Skeletal muscle satellite cell (primary cell): ENCODE results near the gene OOEP.

Experiments used
- H3K27me3 ChIP-seq: 2 replicates; pipeline ENCODE4 v1.7.0; 2013; ENCODE audit warnings: low read length; ENCODE audit not compliant: control insufficient read depth, insufficient read depth
- H3K36me3 ChIP-seq: 2 replicates; pipeline ENCODE4 v1.7.0; 2013; ENCODE audit warnings: mild to moderate bottlenecking, control low read depth, low read length; ENCODE audit not compliant: insufficient read depth
- H3K4me1 ChIP-seq: 2 replicates; pipeline ENCODE4 v1.7.0; 2013; ENCODE audit warnings: low read length; ENCODE audit not compliant: control insufficient read depth, insufficient read depth
- H3K4me2 ChIP-seq: 2 replicates; pipeline ENCODE4 v1.7.0; 2013; ENCODE audit warnings: mild to moderate bottlenecking, low read length
- H3K4me3 ChIP-seq: 2 replicates; pipeline ENCODE4 v1.7.0; 2013; ENCODE audit warnings: low read length
- H3K9ac ChIP-seq: 2 replicates; pipeline ENCODE4 v1.7.0; 2013; ENCODE audit warnings: mild to moderate bottlenecking, low read depth, low read length, moderate library complexity
- H3K9me3 ChIP-seq: replicated peaks from 2 replicates; pipeline ENCODE4 v1.7.0; 2013; ENCODE audit warnings: mild to moderate bottlenecking, control low read depth, low read length

Gene OOEP

DNA sequence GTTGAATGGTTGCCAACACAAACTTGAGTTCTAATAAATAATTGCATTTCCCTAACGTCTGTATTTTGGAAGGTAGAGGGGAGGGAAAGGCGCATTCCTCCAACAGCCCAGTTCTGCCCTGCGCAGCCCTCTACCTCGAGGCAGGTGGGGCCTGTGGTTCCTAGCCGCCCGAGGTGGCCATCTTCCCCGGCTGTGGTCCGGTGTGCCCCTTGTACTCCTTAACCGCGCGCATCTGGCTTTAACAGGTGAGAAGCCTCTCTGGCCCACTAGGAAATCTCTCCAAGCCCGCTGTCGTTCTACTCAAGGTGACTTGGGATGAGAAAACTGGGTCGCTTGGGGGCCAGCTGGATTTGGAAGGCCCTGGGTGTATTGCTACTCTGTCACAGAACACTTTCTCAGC lies 5.6 kb downstream of the OOEP start:
- Histone ChIP-seq H3K9me3 (no peaks in the 10 kb centered on the region), H3K9ac (no peak overlapping the region), H3K36me3 (no peaks in the 10 kb centered on the region)

GRCh38 chr6:73363537-73363875 lies 6.2 kb downstream of the OOEP start:
- no peak overlapping the region for H3K4me2 ChIP-seq
- H3K4me1 ChIP-seq, result no peaks in the 10 kb centered on the region
- H3K9ac ChIP-seq, result no peak overlapping the region
- no peak overlapping the region for H3K4me3 ChIP-seq
- H3K9me3 ChIP-seq, result no peaks in the 10 kb centered on the region
- no peaks in the 10 kb centered on the region for H3K36me3 ChIP-seq
- peaks cover 8% of the 10 kb centered on the region for H3K27me3 ChIP-seq

More for the DNA sequence above, 5.6 kb downstream of the OOEP start:
- Histone ChIP-seq H3K27me3 (peaks cover 12% of the 10 kb centered on the region), H3K4me1 (no peaks in the 10 kb centered on the region), H3K4me3 (no peak overlapping the region), H3K4me2 (no peak overlapping the region)

DNA sequence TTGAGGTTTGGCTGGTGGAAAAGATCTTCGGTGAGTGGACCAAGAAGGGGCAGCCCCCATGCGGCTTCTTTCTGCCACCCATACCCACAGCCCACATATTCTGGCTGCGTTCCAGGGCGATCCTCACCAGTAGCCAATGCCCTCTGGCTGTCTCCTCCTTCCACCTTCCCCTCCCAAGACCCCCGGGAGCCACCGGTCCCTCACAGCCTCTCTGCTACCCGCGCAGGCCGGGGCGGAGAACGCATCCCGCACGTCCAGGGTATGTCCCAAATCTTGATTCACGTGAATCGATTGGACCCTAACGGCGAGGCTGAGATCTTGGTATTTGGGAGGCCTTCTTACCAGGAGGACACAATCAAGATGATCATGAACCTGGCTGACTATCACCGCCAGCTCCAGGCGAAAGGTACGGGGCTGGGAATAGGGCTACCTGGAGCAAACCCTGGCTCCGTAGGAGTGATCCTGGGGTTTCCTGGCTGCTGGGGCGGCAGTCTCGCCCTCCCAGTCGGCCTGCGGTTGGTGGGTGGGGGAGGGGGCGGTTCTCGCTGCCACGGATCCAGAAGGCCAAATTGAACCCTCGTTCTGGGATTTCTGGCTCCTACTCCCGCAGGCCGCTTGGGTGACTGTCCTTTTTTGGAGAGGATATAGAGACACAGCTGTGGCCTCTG lies 6.7 kb downstream of the OOEP start:
- no peak overlapping the region for H3K9ac ChIP-seq

GRCh38 chr6:73362358-73362757 lies 7.3 kb downstream of the OOEP start, which contains the start of gene KHDC3L:
KHDC3L (plus strand) TSS chr6:73362658; CDS start chr6:73362730, 72 bp downstream.
- Histone ChIP-seq H3K4me3 (no peak within 1 kb of the TSS), H3K9ac (no peak within 1 kb of the TSS), H3K9me3 (no peaks in the 10 kb centered on the region), H3K4me1 (no peaks in the 10 kb centered on the region), H3K36me3 (no peaks in the 10 kb centered on the region), H3K27me3 (no peaks in the 10 kb centered on the region), H3K4me2 (no peak within 1 kb of the TSS)

More for the DNA sequence above, 6.7 kb downstream of the OOEP start:
- Histone ChIP-seq H3K27me3 (peaks cover 3% of the 10 kb centered on the region), H3K9me3 (no peaks in the 10 kb centered on the region), H3K4me3 (no peak overlapping the region), H3K36me3 (no peaks in the 10 kb centered on the region), H3K4me2 (no peak overlapping the region), H3K4me1 (no peaks in the 10 kb centered on the region)

DNA sequence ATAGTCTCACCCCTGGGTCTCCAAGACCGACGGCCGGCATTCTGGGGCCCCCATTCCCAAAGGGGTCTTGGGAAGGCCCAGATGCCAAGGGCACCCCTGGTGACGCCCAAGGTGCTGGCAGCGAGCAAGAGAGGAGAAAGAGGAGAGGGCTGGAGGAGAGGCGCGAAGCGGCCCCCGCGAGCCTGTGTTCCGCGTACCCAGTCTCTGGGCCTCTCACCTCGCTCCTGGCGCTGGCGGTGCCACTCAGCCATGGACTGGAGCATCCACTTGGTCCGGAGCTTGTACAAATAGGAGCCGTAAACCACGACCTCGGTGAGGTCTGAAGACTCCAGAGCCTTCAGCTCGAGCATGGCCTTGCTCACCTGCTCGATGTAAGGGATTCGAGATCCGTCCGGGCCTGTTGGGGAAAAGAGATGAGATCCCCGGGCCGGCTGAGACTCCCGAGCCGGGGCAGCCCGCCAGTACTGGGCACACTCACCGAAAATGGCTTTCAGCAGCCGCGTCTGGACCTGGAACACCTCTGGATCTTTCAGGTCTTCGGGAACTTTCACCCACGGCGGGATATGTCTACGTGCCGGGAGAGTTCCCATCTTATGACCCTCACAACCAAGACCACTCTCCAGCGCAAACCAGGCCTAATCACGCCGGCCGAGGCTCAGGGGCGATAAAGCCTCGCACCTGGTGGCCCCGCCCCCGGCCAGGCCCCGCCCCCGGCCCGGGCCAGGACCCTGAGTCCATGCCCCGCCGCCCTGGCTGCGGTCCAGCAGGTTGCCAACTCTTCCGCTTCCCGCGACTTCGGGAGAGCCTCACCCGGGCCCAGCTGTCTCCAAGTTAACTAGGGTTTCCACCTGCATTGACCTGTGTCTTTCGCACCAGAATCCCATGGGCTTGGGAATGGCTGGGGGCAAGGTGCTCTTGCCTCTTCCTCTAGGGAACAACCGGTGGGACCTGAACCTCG lies 15.8 kb downstream of the OOEP start, which contains the start of gene DPPA5:
Gene DPPA5, minus strand, starts transcription at position 641 of the 958 bp plus-strand sequence. Its CDS starts 51 bp downstream, at position 590.
- no peaks in the 10 kb centered on the region for H3K9me3 ChIP-seq
- peaks cover 6% of the 10 kb centered on the region for H3K27me3 ChIP-seq
- no peak within 1 kb of the TSS for H3K4me3 ChIP-seq
- no peak within 1 kb of the TSS for H3K4me2 ChIP-seq
- H3K36me3 ChIP-seq, result no peaks in the 10 kb centered on the region
- H3K4me1 ChIP-seq, result no peaks in the 10 kb centered on the region
- no peak within 1 kb of the TSS for H3K9ac ChIP-seq

DNA sequence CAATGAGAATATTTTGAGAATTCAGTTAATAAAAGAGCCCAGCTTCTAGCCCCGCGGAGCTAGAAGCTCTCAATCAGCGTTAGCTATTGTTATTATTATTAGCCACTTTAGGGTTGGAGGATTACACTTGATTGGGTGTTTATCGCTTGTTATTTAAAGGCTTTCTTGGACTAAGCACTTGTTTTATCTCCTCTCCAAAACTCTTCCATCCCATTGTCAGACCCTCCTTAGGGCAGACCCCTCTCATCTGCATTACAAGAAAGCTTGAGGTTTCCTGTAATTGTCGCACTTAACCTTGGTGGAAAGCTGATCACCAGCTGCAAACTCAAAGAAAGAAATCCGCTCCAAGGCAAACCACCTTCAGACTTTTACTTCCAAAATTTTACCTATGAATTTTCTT lies 20.4 kb downstream of the OOEP start:
- Histone ChIP-seq H3K9ac (no peak overlapping the region), H3K4me2 (no peak overlapping the region), H3K36me3 (no peaks in the 10 kb centered on the region), H3K4me1 (no peaks in the 10 kb centered on the region), H3K9me3 (no peaks in the 10 kb centered on the region), H3K27me3 (peaks cover 14% of the 10 kb centered on the region), H3K4me3 (no peak overlapping the region)

- H3K4me3 ChIP-seq, result no peak overlapping the region
- no peaks in the 10 kb centered on the region for H3K9me3 ChIP-seq
- no peaks in the 10 kb centered on the region for H3K4me1 ChIP-seq
- no peaks in the 10 kb centered on the region for H3K36me3 ChIP-seq
- no peak overlapping the region for H3K4me2 ChIP-seq
- H3K27me3 ChIP-seq, result peaks cover 14% of the 10 kb centered on the region
- no peak overlapping the region for H3K9ac ChIP-seq
Measured at GRCh38 chr6:73348550-73349204, 21.0 kb downstream of the OOEP start.

DNA sequence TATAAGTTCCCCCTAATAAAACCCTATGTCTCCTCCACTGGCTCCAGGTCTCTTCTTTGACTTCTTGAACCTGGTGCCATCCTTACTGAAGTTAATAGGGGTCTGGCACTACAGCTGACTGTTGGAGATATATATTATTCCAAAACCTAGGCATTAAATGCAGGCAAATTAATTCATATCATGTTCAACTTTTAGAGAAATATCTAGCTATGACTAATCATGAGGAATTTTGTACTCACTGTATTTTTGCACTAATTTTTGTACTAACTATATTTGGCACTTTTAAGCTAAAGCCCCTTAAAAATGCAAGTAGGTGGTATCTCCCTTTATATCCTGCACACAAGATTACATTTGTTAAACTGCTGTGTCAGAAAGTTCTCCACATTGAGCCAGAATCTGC lies 26.5 kb downstream of the OOEP start:
- Histone ChIP-seq H3K27me3 (peaks cover 12% of the 10 kb centered on the region), H3K9ac (no peak overlapping the region)

DNA sequence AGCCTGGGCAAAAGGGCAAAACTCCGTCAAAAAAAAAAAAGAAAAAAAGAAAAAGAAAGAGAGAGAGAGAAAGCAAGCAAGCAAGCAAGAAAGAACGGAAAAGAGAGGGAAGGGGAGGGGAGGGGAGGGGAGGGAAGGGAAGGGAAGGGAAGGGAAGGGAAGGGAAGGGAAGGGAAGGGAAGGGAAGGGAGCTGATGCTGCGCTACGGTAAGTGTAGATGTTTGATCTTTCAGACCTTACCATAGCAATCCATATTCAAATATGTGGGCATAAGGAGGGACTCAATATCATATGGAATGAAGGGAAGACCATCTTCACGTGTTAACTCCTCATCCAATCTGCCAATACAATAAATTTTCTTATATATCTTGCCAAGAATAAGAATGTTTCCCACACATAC lies 27.5 kb downstream of the OOEP start:
- no peaks in the 10 kb centered on the region for H3K4me1 ChIP-seq
- H3K4me2 ChIP-seq, result no peak overlapping the region
- H3K9ac ChIP-seq, result no peak overlapping the region
- no peak overlapping the region for H3K4me3 ChIP-seq
- H3K9me3 ChIP-seq, result no peaks in the 10 kb centered on the region
- peaks cover 12% of the 10 kb centered on the region for H3K27me3 ChIP-seq
- H3K36me3 ChIP-seq, result no peaks in the 10 kb centered on the region

More for the DNA sequence above, 26.5 kb downstream of the OOEP start:
- H3K9me3 ChIP-seq, result no peaks in the 10 kb centered on the region
- no peak overlapping the region for H3K4me2 ChIP-seq
- H3K4me3 ChIP-seq, result no peak overlapping the region
- H3K36me3 ChIP-seq, result no peaks in the 10 kb centered on the region
- no peaks in the 10 kb centered on the region for H3K4me1 ChIP-seq

DNA sequence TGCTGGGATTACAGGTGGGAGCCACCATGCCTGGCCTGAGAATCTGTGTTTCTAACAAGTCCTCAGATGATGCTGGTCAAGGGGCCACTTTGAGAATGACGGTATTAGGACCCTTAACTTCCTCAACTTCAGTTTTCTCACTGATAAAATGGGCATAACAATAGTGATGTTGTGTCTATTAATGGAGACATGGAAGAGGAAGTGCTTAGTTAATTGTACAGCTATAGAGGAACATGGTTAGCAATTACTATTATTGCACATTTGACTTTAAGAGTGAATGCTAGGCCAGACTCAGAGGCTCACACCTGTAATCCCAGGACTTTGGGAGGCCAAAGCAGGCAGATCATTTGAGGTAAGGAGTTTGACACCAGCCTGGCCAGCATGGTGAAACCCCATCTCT lies 28.4 kb downstream of the OOEP start:
- Histone ChIP-seq H3K27me3 (peaks cover 8% of the 10 kb centered on the region), H3K4me1 (no peaks in the 10 kb centered on the region), H3K4me3 (no peak overlapping the region), H3K9ac (no peak overlapping the region), H3K36me3 (no peaks in the 10 kb centered on the region), H3K9me3 (no peaks in the 10 kb centered on the region), H3K4me2 (no peak overlapping the region)

GRCh38 chr6:73340048-73340447 lies 29.6 kb downstream of the OOEP start:
- Histone ChIP-seq H3K4me1 (no peaks in the 10 kb centered on the region), H3K4me2 (no peak overlapping the region), H3K4me3 (no peak overlapping the region), H3K9ac (no peak overlapping the region), H3K27me3 (peaks cover 8% of the 10 kb centered on the region), H3K9me3 (no peaks in the 10 kb centered on the region), H3K36me3 (no peaks in the 10 kb centered on the region)
